PC-3 (cell line): ENCODE data around the gene STAT5A. TPM values are rescaled to one million over a fixed set of nuclear protein-coding genes. Genes with fewer than 3 reads are reported as not detected.

Source experiments
- ATAC-seq: fragments of 200-7000 bp; cut with Tn5 transposase; 2 replicates; pipeline ENCODE4 v1.9.1; 2020; ENCODE audit warnings: mild to moderate bottlenecking, moderate library complexity
- BruUV-seq: library from RNA; stranded (reverse); fragments of 400-500 nt; replicated peaks from 2 replicates; lab custom pipeline; 2021; lab: Mats Ljungman, UMichigan
- CTCF ChIA-PET: fragments of 300-600 bp; sonication (Branson Sonifier 250); formaldehyde crosslinking; loops from one replicate; lab custom pipeline; 2022; ENCODE audit warnings: antibody characterized with exemption; lab: Charles Lee
- POLR2A ChIA-PET: fragments of 300-600 bp; sonication (Branson Sonifier 250); formaldehyde crosslinking; loops from one replicate; lab custom pipeline; 2022; ENCODE audit warnings: antibody characterized with exemption; ENCODE audit not compliant: unreplicated experiment; lab: Charles Lee
- DNase-seq: peaks from one replicate; pipeline ENCODE4 v3.0.0-alpha.2; 2015
- H2AFZ ChIP-seq: fragments of 300-600 bp; sonication (generic); 2 replicates; pipeline ENCODE4 v1.6.0; 2016; ENCODE audit warnings: antibody characterized with exemption, low read length
- H3F3A ChIP-seq: fragments of 300-600 bp; sonication (generic); one replicate; pipeline ENCODE4 v1.6.0; 2017; ENCODE audit warnings: antibody characterized with exemption, low read length, control low read depth, mild to moderate bottlenecking; ENCODE audit not compliant: unreplicated experiment
- H3K27ac ChIP-seq: fragments of 300-600 bp; sonication (generic); 2 replicates; pipeline ENCODE4 v1.5.1; 2016; ENCODE audit warnings: mild to moderate bottlenecking, low read length
- H3K27me3 ChIP-seq: fragments of 300-600 bp; sonication (generic); 2 replicates; pipeline ENCODE4 v1.6.1; 2016; ENCODE audit warnings: low read length, mixed read lengths
- H3K36me3 ChIP-seq: fragments of 300-600 bp; sonication (generic); 2 replicates; pipeline ENCODE4 v1.6.1; 2016; ENCODE audit warnings: low read depth, mixed run types, low read length, mixed read lengths
- H3K4me1 ChIP-seq: fragments of 300-600 bp; sonication (generic); 2 replicates; pipeline ENCODE4 v1.5.1; 2016; ENCODE audit warnings: low read length; ENCODE audit not compliant: insufficient read depth
- H3K4me2 ChIP-seq: fragments of 300-600 bp; sonication (generic); 2 replicates; pipeline ENCODE4 v1.6.0; 2016; ENCODE audit warnings: low read length
- H3K4me3 ChIP-seq: fragments of 300-600 bp; sonication (generic); 2 replicates; pipeline ENCODE4 v1.5.1; 2016; ENCODE audit warnings: mild to moderate bottlenecking, low read length, mixed read lengths
- H3K79me2 ChIP-seq: fragments of 300-600 bp; sonication (generic); 2 replicates; pipeline ENCODE4 v1.6.1; 2017; ENCODE audit warnings: low read length, mixed read lengths
- H3K9ac ChIP-seq: fragments of 300-600 bp; sonication (generic); 2 replicates; pipeline ENCODE4 v1.6.0; 2016; ENCODE audit warnings: mild to moderate bottlenecking, low read length
- H3K9me2 ChIP-seq: fragments of 300-600 bp; sonication (generic); replicated peaks from 2 replicates; pipeline ENCODE4 v1.6.1; 2016; ENCODE audit warnings: mixed run types, low read length, mixed read lengths
- H3K9me3 ChIP-seq: fragments of 300-600 bp; sonication (generic); 2 replicates; pipeline ENCODE4 v1.6.1; 2016; ENCODE audit warnings: low read length, mixed read lengths
- H4K20me1 ChIP-seq: fragments of 300-600 bp; sonication (generic); 2 replicates; pipeline ENCODE4 v1.6.1; 2016; ENCODE audit warnings: low read length, mixed read lengths
- CTCF ChIP-seq: fragments of 300-600 bp; sonication (generic); conservative IDR thresholded peaks from 2 replicates; pipeline ENCODE4 v1.5.1; 2017; ENCODE audit warnings: antibody characterized with exemption, low read depth, mild to moderate bottlenecking, low read length
- EZH2 ChIP-seq: fragments of 300-600 bp; sonication (generic); IDR thresholded peaks from one replicate; pipeline ENCODE4 v1.6.1; 2017; ENCODE audit warnings: antibody characterized with exemption, mild to moderate bottlenecking, low read length; ENCODE audit not compliant: unreplicated experiment
- EZH2phosphoT487 ChIP-seq: fragments of 300-600 bp; sonication (generic); IDR thresholded peaks from 2 replicates; pipeline ENCODE4 v1.6.1; 2018; ENCODE audit warnings: mild to moderate bottlenecking, antibody characterized with exemption, low read length, borderline replicate concordance
- intact Hi-C: fragments of 100-400 bp; cut with micrococcal nuclease; formaldehyde crosslinking; loops from 2 replicates; pipeline ENCODE4 v1.9.0; 2023
- total RNA-seq: library from RNA; depleted of rRNA; stranded (reverse); fragments of >200 nt; gene quantifications from 2 replicates; pipeline ENCODE4 v1.2.3, GENCODE V29; 2014

STAT5A gene
- total RNA-seq, 1 experiment from 2014 or later: not detected

GRCh38 chr17:42282478-42283080 is 5.7 kb upstream of the STAT5A start:
- Histone ChIP-seq H3K27me3 (no peaks in the 10 kb centered on the region), H3F3A (no peaks in the 10 kb centered on the region), H3K9ac (no peak overlapping the region), H3K4me1 (no peaks in the 10 kb centered on the region), H3K36me3 (no peaks in the 10 kb centered on the region), H3K9me3 (no peaks in the 10 kb centered on the region), H3K9me2 (no peaks in the 10 kb centered on the region), H3K79me2 (no peaks in the 10 kb centered on the region), H2AFZ (no peak overlapping the region), H3K27ac (no peak overlapping the region), H3K4me2 (no peak overlapping the region), H3K4me3 (no peak overlapping the region), H4K20me1 (no peaks in the 10 kb centered on the region)
- ATAC-seq (no peak), DNase-seq (no peak)
- intact Hi-C loops: no loop called here
- ChIA-PET CTCF (no interaction called here), POLR2A (no interaction called here)
- no peak for TF ChIP-seq EZH2phosphoT487
- TF ChIP-seq CTCF: no peak
- TF ChIP-seq EZH2: no peak
- BruUV-seq: no TSS peak

GRCh38 chr17:42283241-42284023 is 4.9 kb upstream of the STAT5A start:
- no peak for ATAC-seq
- H3K9ac ChIP-seq: no peak overlapping the region
- no peak for DNase-seq
- intact Hi-C loops: no loop called here
- no peaks in the 10 kb centered on the region for H3K9me2 ChIP-seq
- no peaks in the 10 kb centered on the region for H3K79me2 ChIP-seq
- H4K20me1 ChIP-seq: no peaks in the 10 kb centered on the region
- no peaks in the 10 kb centered on the region for H3K9me3 ChIP-seq
- no peak overlapping the region for H2AFZ ChIP-seq
- H3F3A ChIP-seq: no peaks in the 10 kb centered on the region
- H3K27me3 ChIP-seq: no peaks in the 10 kb centered on the region
- ChIA-PET CTCF (no interaction called here), POLR2A (no interaction called here)
- no peak for TF ChIP-seq CTCF
- TF ChIP-seq EZH2phosphoT487: no peak
- TF ChIP-seq EZH2: no peak
- no TSS peak for BruUV-seq
- H3K4me1 ChIP-seq: no peaks in the 10 kb centered on the region
- no peak overlapping the region for H3K27ac ChIP-seq
- H3K4me3 ChIP-seq: no peak overlapping the region
- no peaks in the 10 kb centered on the region for H3K36me3 ChIP-seq
- no peak overlapping the region for H3K4me2 ChIP-seq

DNA sequence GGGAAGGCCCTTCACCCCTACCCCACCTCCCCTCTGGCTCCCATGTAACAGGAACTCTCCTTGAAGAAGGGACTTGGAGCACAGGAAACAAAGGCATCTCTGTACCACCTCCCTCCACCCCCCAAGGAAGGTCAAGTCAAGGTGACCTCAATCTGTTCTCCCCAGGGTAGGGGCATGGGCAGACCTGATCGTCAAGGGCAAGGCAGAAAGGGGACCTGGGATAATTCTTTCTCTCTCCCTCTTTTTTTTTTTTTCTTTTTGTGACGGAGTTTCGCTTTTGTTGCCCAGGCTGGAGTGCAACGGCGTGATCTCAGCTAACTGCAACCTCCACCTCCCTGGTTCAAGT is 4.3 kb upstream of the STAT5A start:
- Histone ChIP-seq H3K9me2 (no peaks in the 10 kb centered on the region), H3K36me3 (no peaks in the 10 kb centered on the region), H2AFZ (no peak overlapping the region), H3F3A (no peaks in the 10 kb centered on the region), H3K27ac (no peak overlapping the region), H3K9ac (no peak overlapping the region), H4K20me1 (no peaks in the 10 kb centered on the region), H3K4me2 (no peak overlapping the region), H3K4me3 (no peak overlapping the region), H3K27me3 (no peaks in the 10 kb centered on the region), H3K9me3 (no peaks in the 10 kb centered on the region), H3K4me1 (no peaks in the 10 kb centered on the region), H3K79me2 (no peaks in the 10 kb centered on the region)
- CTCF ChIA-PET: no interaction called here
- DNase-seq: no peak
- POLR2A ChIA-PET: no interaction called here
- ATAC-seq: no peak
- intact Hi-C loops: no loop called here
- no peak for TF ChIP-seq EZH2
- TF ChIP-seq EZH2phosphoT487: no peak
- no peak for TF ChIP-seq CTCF
- BruUV-seq: no TSS peak
